Right lobe of liver (tissue), 6 donors: Measurements from ENCODE around the gene MBNL2. TPM values are rescaled to one million over a fixed set of nuclear protein-coding genes. Genes with fewer than 3 reads are reported as not detected.

Experiments used
- ATAC-seq, 4 donors: fragments of 200-7000 bp; cut with Tn5 transposase; one replicate each; pipeline ENCODE4 v1.9.1; 2020; ENCODE audit warnings: mild to moderate bottlenecking in 4 of 4, moderate library complexity in 4 of 4
- DNase-seq, 3 donors: peaks; one replicate each; pipeline ENCODE4 v3.0.0-alpha.2; 2020
- H3K27ac ChIP-seq, 3 donors: fragments of 200-600 bp; one replicate each; pipeline ENCODE4 v1.8.0; 2022
- H3K27me3 ChIP-seq, 2 donors: fragments of 200-600 bp; one replicate each; pipeline ENCODE4 v1.8.0; 2022
- H3K36me3 ChIP-seq, 4 donors: fragments of 200-600 bp; sonication (generic) in 1 of 4; one replicate each; pipeline versions ENCODE4 v1.5.1 to v1.8.0; 2017 to 2022; ENCODE audit warnings: control low read depth in 1 of 4
- H3K4me1 ChIP-seq, 4 donors: fragments of 200-600 bp; sonication (generic) in 1 of 4; one replicate each; pipeline versions ENCODE4 v1.5.1 to v1.8.0; 2017 to 2022; ENCODE audit warnings: control low read depth in 1 of 4
- H3K4me3 ChIP-seq, 3 donors: fragments of 200-600 bp; one replicate each; pipeline ENCODE4 v1.8.0; 2022
- H3K9me3 ChIP-seq, 4 donors: fragments of 200-600 bp; sonication (generic) in 1 of 4; one replicate each; pipeline versions ENCODE4 v1.5.1 to v1.8.0; 2017 to 2022; ENCODE audit warnings: control low read depth in 1 of 4
- POLR2A ChIP-seq: fragments of 450-650 bp; IDR thresholded peaks from one replicate; pipeline ENCODE4 v1.6.1; 2017; ENCODE audit warnings: antibody characterized with exemption, mild to moderate bottlenecking
- WGBS: methylation state at CpG from one replicate; pipeline ENCODE4 v1.1.6; 2018; ENCODE audit warnings: low coverage, low lambda C conversion rate; ENCODE audit not compliant: insufficient coverage; ENCODE audit errors: missing lambda C conversion rate; 5-methylcytosine and 5-hydroxymethylcytosine counted together
- intact Hi-C, 2 donors: fragments of 100-400 bp; cut with DNase I; formaldehyde crosslinking; loops; one replicate each; pipeline versions ENCODE4 v1.11.2 to v1.14.1; 2022
- total RNA-seq, 6 experiments: library from RNA; depleted of rRNA in 2 of 6; stranded (reverse); fragments of >200 nt in 2 of 6; fragmentation: NEBNext Ultra II Directional in 3 of 6; extraction: Animal tissue kit (Norgen Biotek cat#: 25700) in 3 of 6; gene quantifications; one replicate each; pipeline versions ENCODE4 v1.1.0 to v1.2.4, GENCODE V29; 2016 to 2023
- TF ChIP-seq, protein P1 (sequence below), 4 donors: fragments of 200-600 bp in 3 of 4; fragments of 450-650 bp in 1 of 4; IDR thresholded peaks; one replicate each; pipeline versions ENCODE4 v1.5.1 to v1.8.0; 2016 to 2022; ENCODE audit warnings: antibody characterized with exemption in 4 of 4, mild to moderate bottlenecking in 2 of 4
- donor health status: DM: no; HTN: yes; CAD: no.
- donor health status: DM: no; HTN: no; CAD: no.
- donor health status: DM: no; HTN: no; CAD: no.
- donor health status: DM: no; HTN: yes; CAD: no.
- donor health status: DM: no; HTN: yes; CAD: no.

The MBNL2 gene
- total RNA-seq, 6 experiments from 2014 or later = 30.3 to 135 (median 81.5) TPM

DNA sequence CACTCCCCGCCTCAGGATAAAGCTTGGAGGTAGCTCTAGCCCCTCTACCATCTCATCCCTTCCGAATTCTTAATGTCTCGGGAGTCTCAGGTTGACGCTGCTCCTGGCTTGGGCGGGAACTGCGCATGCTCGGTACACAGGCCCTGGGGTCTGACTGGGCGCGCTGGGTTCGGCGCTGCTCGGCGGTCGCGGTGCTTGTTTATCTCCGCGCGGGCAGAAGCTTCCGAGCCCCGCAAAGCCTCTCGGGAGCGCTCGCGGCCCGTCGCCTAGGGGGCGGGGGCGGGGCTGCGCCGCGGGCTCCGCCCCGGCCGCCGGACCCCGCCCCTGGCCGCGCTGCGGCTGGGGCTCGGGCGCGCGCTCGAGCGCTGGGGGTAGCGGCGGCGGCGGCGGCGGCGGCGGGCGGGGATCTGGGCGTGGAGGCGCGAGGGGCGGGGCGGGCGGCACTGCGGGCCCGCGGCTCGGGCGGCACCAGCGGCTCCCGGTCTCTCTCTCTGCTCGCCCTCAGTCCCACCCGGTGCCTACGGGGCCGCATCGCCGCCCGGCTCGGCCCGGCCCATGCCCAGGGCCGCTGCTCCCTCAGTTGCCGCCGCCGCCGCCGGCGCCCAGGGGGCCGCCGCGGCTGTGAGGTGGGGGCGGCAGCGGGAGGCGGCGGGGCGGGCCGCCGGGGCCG lies 211.7 kb downstream of the MBNL2 start, which contains the start of gene RAP2A:
Gene RAP2A, plus strand, starts transcription at position 443 of the 670 bp plus-strand sequence. CDS start 302 bp downstream, outside the sequence.
- TF ChIP-seq, protein P1, sequence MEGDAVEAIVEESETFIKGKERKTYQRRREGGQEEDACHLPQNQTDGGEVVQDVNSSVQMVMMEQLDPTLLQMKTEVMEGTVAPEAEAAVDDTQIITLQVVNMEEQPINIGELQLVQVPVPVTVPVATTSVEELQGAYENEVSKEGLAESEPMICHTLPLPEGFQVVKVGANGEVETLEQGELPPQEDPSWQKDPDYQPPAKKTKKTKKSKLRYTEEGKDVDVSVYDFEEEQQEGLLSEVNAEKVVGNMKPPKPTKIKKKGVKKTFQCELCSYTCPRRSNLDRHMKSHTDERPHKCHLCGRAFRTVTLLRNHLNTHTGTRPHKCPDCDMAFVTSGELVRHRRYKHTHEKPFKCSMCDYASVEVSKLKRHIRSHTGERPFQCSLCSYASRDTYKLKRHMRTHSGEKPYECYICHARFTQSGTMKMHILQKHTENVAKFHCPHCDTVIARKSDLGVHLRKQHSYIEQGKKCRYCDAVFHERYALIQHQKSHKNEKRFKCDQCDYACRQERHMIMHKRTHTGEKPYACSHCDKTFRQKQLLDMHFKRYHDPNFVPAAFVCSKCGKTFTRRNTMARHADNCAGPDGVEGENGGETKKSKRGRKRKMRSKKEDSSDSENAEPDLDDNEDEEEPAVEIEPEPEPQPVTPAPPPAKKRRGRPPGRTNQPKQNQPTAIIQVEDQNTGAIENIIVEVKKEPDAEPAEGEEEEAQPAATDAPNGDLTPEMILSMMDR (IDR thresholded peaks at IDR 0.05) = peak in 1 of 4 donors; percentile 15
- TF ChIP-seq POLR2A = peak; percentile 80
- Histone ChIP-seq H3K27me3 (no peaks in the 10 kb centered on the region), H3K9me3 (no peaks in the 10 kb centered on the region), H3K4me3 (peak within 1 kb of the TSS; percentile 63 to 88 (median 66)), H3K4me1 (peaks cover 0 to 12% (median 1%) of the 10 kb centered on the region in 4 donors), H3K36me3 (no peaks in the 10 kb centered on the region), H3K27ac (peak within 1 kb of the TSS; percentile 89 to 99 (median 99))
- DNase-seq (peak; percentile 93 to 96 (median 95)), ATAC-seq (peak; percentile 75 to 83 (median 78))
- 2% methylated on average over 35 of the region's 94 CpGs for WGBS
- intact Hi-C loops = no loop called here

DNA sequence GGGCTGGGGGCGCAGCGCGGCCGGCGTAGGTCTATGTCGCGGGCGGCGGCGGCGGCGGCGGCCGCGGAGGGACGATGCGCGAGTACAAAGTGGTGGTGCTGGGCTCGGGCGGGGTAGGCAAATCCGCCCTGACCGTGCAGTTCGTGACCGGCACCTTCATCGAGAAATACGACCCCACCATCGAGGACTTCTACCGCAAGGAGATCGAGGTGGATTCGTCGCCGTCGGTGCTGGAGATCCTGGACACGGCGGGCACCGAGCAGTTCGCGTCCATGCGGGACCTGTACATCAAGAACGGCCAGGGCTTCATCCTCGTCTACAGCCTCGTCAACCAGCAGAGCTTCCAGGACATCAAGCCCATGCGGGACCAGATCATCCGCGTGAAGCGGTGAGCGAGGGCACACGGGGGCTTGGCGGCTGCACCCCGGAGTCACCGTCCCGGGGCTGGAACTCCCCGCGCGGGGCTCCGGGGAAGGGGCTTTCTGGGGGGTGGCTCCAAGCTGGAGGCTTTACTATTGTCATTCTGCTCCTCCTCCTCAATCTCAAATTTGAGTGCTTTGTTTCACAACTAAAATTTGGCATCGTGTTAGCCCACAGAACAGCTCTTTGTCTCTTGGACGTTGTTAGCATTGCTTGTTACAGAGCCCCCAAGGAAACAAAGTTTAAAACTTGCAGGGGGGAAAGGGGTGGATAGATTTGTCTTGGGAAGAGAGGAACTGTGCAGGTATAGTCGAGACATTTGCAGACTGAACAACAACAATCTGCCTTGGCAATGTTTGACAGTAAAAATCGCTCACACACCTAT lies 212.5 kb downstream of the MBNL2 start:
- TF ChIP-seq POLR2A = no peak
- TF ChIP-seq, protein P1 (IDR thresholded peaks at IDR 0.05) = no peak
- Histone ChIP-seq H3K36me3 (no peaks in the 10 kb centered on the region), H3K9me3 (no peaks in the 10 kb centered on the region), H3K4me3 (peak overlapping the region; percentile 60 to 66 (median 63)), H3K27me3 (no peaks in the 10 kb centered on the region), H3K27ac (peak overlapping the region; percentile 16 to 65 (median 48)), H3K4me1 (peaks cover 0 to 12% (median 1%) of the 10 kb centered on the region in 4 donors)
- DNase-seq (peak; percentile 47 to 66 (median 54)), ATAC-seq (no peak)
- WGBS = 0% methylated on average over 4 of the region's 60 CpGs
- intact Hi-C loops = no loop called here

DNA sequence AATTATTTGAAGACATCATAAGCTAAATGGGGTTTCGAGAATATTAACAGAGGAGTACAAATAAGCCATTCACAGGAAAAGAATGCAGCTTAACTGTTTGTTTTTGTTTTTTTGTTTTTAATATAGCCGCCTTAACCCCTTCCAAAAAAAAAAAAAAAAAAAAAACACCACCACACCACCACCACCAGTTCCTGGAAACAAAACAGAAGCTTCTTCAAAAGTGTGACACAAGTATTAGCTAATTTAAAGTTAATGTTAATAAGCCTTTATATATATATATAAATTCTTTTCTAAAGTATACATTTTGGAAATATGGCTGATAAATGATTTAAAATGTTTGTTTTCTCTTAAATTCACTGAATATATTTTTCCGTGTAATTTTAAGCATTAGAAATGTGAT lies 213.2 kb downstream of the MBNL2 start:
- DNase-seq (no peak), ATAC-seq (no peak)
- Histone ChIP-seq H3K4me1 (peaks cover 0 to 12% (median 1%) of the 10 kb centered on the region in 4 donors), H3K9me3 (no peaks in the 10 kb centered on the region), H3K4me3 (peak overlapping the region; percentile 60 to 66 (median 63)), H3K36me3 (no peaks in the 10 kb centered on the region), H3K27ac (no peak overlapping the region), H3K27me3 (no peaks in the 10 kb centered on the region)
- intact Hi-C loops = no loop called here
- whole genome bisulfite sequencing = 41% methylated on average over 3 of the region's 3 CpGs
- TF ChIP-seq POLR2A = no peak
- TF ChIP-seq, protein P1 (IDR thresholded peaks at IDR 0.05) = no peak

DNA sequence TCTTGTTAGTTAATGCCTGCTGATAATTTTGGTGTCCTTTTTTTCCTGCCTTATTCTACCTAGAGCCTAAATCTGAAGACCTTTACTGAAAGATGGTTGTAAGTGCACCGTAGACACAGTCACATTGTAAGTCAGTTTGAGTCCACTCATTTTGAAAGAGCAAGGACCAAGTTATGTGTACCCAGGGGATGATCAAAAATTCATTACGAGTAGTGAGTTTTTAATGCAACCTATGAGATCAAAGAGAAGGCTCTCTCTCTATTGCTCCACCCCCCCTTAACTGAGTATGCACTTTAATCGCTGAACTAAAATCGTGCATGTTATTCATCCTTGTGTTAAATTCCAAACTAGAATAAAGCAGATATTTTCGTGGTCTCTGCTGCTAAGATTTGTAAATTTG lies 213.7 kb downstream of the MBNL2 start:
- H3K27me3 ChIP-seq = no peaks in the 10 kb centered on the region
- H3K4me1 ChIP-seq = peaks cover 0 to 12% (median 1%) of the 10 kb centered on the region in 4 donors
- no peak for ATAC-seq
- H3K36me3 ChIP-seq = no peaks in the 10 kb centered on the region
- no peak for DNase-seq
- peak overlapping the region in 1 of 3 donors; percentile 1 for H3K4me3 ChIP-seq
- TF ChIP-seq, protein P1 (IDR thresholded peaks at IDR 0.05) = no peak
- TF ChIP-seq POLR2A = no peak
- no peak overlapping the region for H3K27ac ChIP-seq
- H3K9me3 ChIP-seq = no peaks in the 10 kb centered on the region
- 33% methylated on average over 5 of the region's 5 CpGs for WGBS
- intact Hi-C loops = no loop called here
